Measurements from ENCODE around the gene SGK2. TPM values are rescaled to one million over a fixed set of nuclear protein-coding genes. Genes with fewer than 3 reads are reported as not detected.

SGK2 gene
- total and polyA plus RNA-seq, 2 of the 13 experiments (the other 11 are each of a cell fraction or from before 2014, with no cell fraction given), result 6.2 to 29.4 TPM

- no peak for TF ChIP-seq IRF1 (CRISPR knock-in tag; IDR thresholded peaks at IDR 0.05; ENCODE audit: low read depth)
- TF ChIP-seq ZNF446 (CRISPR knock-in tag; IDR thresholded peaks at IDR 0.05), result no peak
- TF ChIP-seq TAF15 (IDR thresholded peaks at IDR 0.05; ENCODE audit: low read depth, low read length, poor library complexity, severe bottlenecking), result no peak
- TF ChIP-seq FOXC1 (CRISPR knock-in tag; IDR thresholded peaks at IDR 0.05; ENCODE audit: borderline replicate concordance), result peak; percentile 69; the same call in 1 of the 2 replicates
- peak; percentile 99 for TF ChIP-seq CTCF (CRISPR knock-in tag; IDR thresholded peaks at IDR 0.05)
- 0 out of 2 replicates have a peak, but pooled peaks have one; percentile 37 for TF ChIP-seq IRF2 (CRISPR knock-in tag; IDR thresholded peaks at IDR 0.05)
- no peak for TF ChIP-seq ZFP36 (IDR thresholded peaks at IDR 0.05; ENCODE audit: borderline replicate concordance, low read depth, low read length, partially characterized antibody)
- TF ChIP-seq ZNF101 (CRISPR knock-in tag; IDR thresholded peaks at IDR 0.05; ENCODE audit: borderline replicate concordance, low read depth), result 0 out of 2 replicates have a peak, but pooled peaks have one; percentile 38
- TF ChIP-seq MBD4 (IDR thresholded peaks at IDR 0.05; ENCODE audit: borderline replicate concordance, low read length), result no peak
- peak; percentile 79 for TF ChIP-seq ZNF318 (CRISPR knock-in tag; IDR thresholded peaks at IDR 0.05)
- peak; percentile 72; the same call in 1 of the 2 replicates for TF ChIP-seq ESRRA (CRISPR knock-in tag; IDR thresholded peaks at IDR 0.05; ENCODE audit: low read depth)
- TF ChIP-seq ZKSCAN8 (CRISPR knock-in tag; IDR thresholded peaks at IDR 0.05; ENCODE audit: borderline replicate concordance), result 0 out of 2 replicates have a peak, but pooled peaks have one; percentile 52
- TF ChIP-seq MAZ (IDR thresholded peaks at IDR 0.05; ENCODE audit: borderline replicate concordance, low read depth, low read length), result no peak
- no peak for TF ChIP-seq MAZ (CRISPR knock-in tag; IDR thresholded peaks at IDR 0.05; ENCODE audit: low read depth)
- peak; percentile 26; the same call in 1 of the 3 replicates for TF ChIP-seq MXI1 (IDR thresholded peaks at IDR 0.05; ENCODE audit: borderline replicate concordance, low read depth, low read length)
- TF ChIP-seq ZNF746 (CRISPR knock-in tag; IDR thresholded peaks at IDR 0.05), result no peak
Observed at GRCh38 chr20:43537921-43538877, 20.6 kb upstream of the SGK2 start (continued).

All from HepG2 (cell line).